CD4-positive, CD25-positive, alpha-beta regulatory T cell (primary cell): Measurements from ENCODE around the gene BUD13. TPM values are rescaled to one million over a fixed set of nuclear protein-coding genes. Genes with fewer than 3 reads are reported as not detected.

Experiments
- ATAC-seq, 2 donors: fragments of 150-1000 bp; cut with Tn5 transposase; one replicate each; pipeline ENCODE4 v1.10.0; 2021; ENCODE audit warnings: low read depth in 2 of 2, moderate number of reproducible peaks in 2 of 2, moderate library complexity in 1 of 2
- DNase-seq, 3 donors: peaks; one replicate each; pipeline versions ENCODE4 v3.0.0 to v3.0.0-alpha.2; 2012 to 2022; ENCODE audit warnings: mixed read lengths in 1 of 3
- H3K27ac ChIP-seq: one replicate; pipeline ENCODE4 v1.7.0; 2013; ENCODE audit warnings: mild to moderate bottlenecking, low read length; ENCODE audit not compliant: insufficient read depth, poor library complexity, severe bottlenecking
- H3K27me3 ChIP-seq: one replicate; pipeline ENCODE4 v1.7.0; 2013; ENCODE audit warnings: low read length; ENCODE audit not compliant: control insufficient read depth, insufficient read depth
- H3K36me3 ChIP-seq: one replicate; pipeline ENCODE4 v1.7.0; 2013; ENCODE audit warnings: mild to moderate bottlenecking, low read length, moderate library complexity; ENCODE audit not compliant: control insufficient read depth, insufficient read depth
- H3K4me1 ChIP-seq: 2 replicates; pipeline ENCODE4 v1.7.0; 2013; ENCODE audit warnings: mild to moderate bottlenecking, low read length; ENCODE audit not compliant: insufficient read depth, control insufficient read depth, poor library complexity, severe bottlenecking
- H3K4me3 ChIP-seq: one replicate; pipeline ENCODE4 v1.7.0; 2013; ENCODE audit warnings: low read depth, mild to moderate bottlenecking, low read length, moderate library complexity
- H3K9me3 ChIP-seq, 2 experiments: 1 replicate in 1 of 2; 2 replicates in 1 of 2; pipeline ENCODE4 v1.7.0; 2013; ENCODE audit warnings: low read length in 2 of 2, mild to moderate bottlenecking in 1 of 2, moderate library complexity in 1 of 2; ENCODE audit not compliant: control insufficient read depth in 2 of 2
- H3K27ac Mint-ChIP-seq, 3 donors: one replicate each; pipeline ENCODE4 v1.8.0; 2020 to 2022; ENCODE audit warnings: mild to moderate bottlenecking in 3 of 3, mixed read lengths in 3 of 3, moderate library complexity in 2 of 3
- H3K27me3 Mint-ChIP-seq: one replicate; pipeline ENCODE4 v1.8.0; 2022; ENCODE audit warnings: mild to moderate bottlenecking, mixed read lengths
- H3K36me3 Mint-ChIP-seq: one replicate; pipeline ENCODE4 v1.8.0; 2020; ENCODE audit warnings: mixed read lengths
- H3K4me1 Mint-ChIP-seq, 4 donors: one replicate each; pipeline ENCODE4 v1.8.0; 2020 to 2022; ENCODE audit warnings: mixed read lengths in 4 of 4, mild to moderate bottlenecking in 1 of 4
- H3K4me3 Mint-ChIP-seq, 4 donors: one replicate each; pipeline ENCODE4 v1.8.0; 2020 to 2022; ENCODE audit warnings: mild to moderate bottlenecking in 4 of 4, mixed read lengths in 4 of 4, moderate library complexity in 3 of 4
- H3K9me3 Mint-ChIP-seq, 7 donors: one replicate each; pipeline ENCODE4 v1.8.0; 2020 to 2022; ENCODE audit warnings: mixed read lengths in 7 of 7, mild to moderate bottlenecking in 3 of 7, moderate library complexity in 2 of 7
- polyA plus RNA-seq, 4 donors: library from polyadenylated mRNA; unstranded; fragments of 300-500 nt; fragmentation: Illumina TruSeq; gene quantifications; one replicate each; pipeline ENCODE4 v1.2.3, GENCODE V29; 2021
- total RNA-seq: library from RNA; stranded (reverse); gene quantifications from one replicate; pipeline ENCODE4 v1.2.3, GENCODE V29; 2022

The BUD13 gene
- total and polyA plus RNA-seq, 5 donors from 2014 or later = 12.1 to 18.5 (median 13.6) TPM

DNA sequence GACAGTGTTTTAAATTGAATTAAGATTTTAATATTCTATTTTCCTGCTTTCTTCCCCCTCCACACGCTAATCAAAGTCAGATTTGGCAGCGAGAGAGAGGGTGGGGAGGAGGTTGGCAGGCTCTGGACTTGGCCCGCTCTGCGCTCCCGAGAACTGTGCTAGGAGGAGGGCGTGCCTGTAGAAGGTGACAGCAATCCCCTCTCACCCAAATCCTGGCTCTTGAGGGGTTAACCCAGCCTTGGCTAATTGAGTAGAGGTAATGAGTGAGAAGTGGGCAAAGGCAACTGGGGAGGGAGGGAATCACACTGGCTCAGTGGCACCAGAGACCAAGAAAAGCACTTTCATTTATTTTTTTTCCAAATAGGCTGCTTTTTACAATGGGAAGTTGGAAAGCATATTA, 42.2 kb downstream of the BUD13 start:
- H3K4me1 Mint-ChIP-seq = peaks cover 0 to 7% (median 4%) of the 10 kb centered on the region in 4 donors
- no peak overlapping the region for H3K4me3 ChIP-seq
- H3K9me3 Mint-ChIP-seq = peaks cover 0 to 2% (median 0%) of the 10 kb centered on the region in 7 donors
- H3K4me3 Mint-ChIP-seq = no peak overlapping the region
- H3K36me3 Mint-ChIP-seq = no peaks in the 10 kb centered on the region
- H3K27ac Mint-ChIP-seq = no peak overlapping the region
- H3K27ac ChIP-seq = no peak overlapping the region
- H3K36me3 ChIP-seq = no peaks in the 10 kb centered on the region
- H3K27me3 Mint-ChIP-seq = peaks cover 5% of the 10 kb centered on the region
- DNase-seq = no peak
- H3K4me1 ChIP-seq = peaks cover 3% of the 10 kb centered on the region
- no peaks in the 10 kb centered on the region for H3K9me3 ChIP-seq
- H3K27me3 ChIP-seq = no peaks in the 10 kb centered on the region
- ATAC-seq = no peak

- Mint-ChIP-seq H3K36me3 (no peaks in the 10 kb centered on the region), H3K27ac (no peak overlapping the region), H3K4me3 (no peak overlapping the region), H3K4me1 (peaks cover 0 to 7% (median 4%) of the 10 kb centered on the region in 4 donors), H3K27me3 (peaks cover 5% of the 10 kb centered on the region), H3K9me3 (peaks cover 0 to 2% (median 0%) of the 10 kb centered on the region in 7 donors)
- Histone ChIP-seq H3K9me3 (no peaks in the 10 kb centered on the region), H3K27ac (no peak overlapping the region), H3K36me3 (no peaks in the 10 kb centered on the region), H3K27me3 (no peaks in the 10 kb centered on the region), H3K4me3 (no peak overlapping the region), H3K4me1 (peaks cover 3% of the 10 kb centered on the region)
- ATAC-seq (no peak), DNase-seq (no peak)
These were observed 42.6 kb downstream of the BUD13 start for GRCh38 chr11:116730241-116730561.

GRCh38 chr11:116729501-116730240, 43.1 kb downstream of the BUD13 start:
- H3K27ac Mint-ChIP-seq = no peak overlapping the region
- DNase-seq (no peak), ATAC-seq (no peak)
- H3K4me1 Mint-ChIP-seq = peaks cover 0 to 7% (median 4%) of the 10 kb centered on the region in 4 donors
- Histone ChIP-seq H3K36me3 (no peaks in the 10 kb centered on the region), H3K4me1 (peaks cover 3% of the 10 kb centered on the region), H3K4me3 (no peak overlapping the region), H3K9me3 (no peaks in the 10 kb centered on the region), H3K27me3 (no peaks in the 10 kb centered on the region), H3K27ac (no peak overlapping the region)
- peaks cover 0 to 2% (median 0%) of the 10 kb centered on the region in 7 donors for H3K9me3 Mint-ChIP-seq
- H3K27me3 Mint-ChIP-seq = peaks cover 5% of the 10 kb centered on the region
- no peaks in the 10 kb centered on the region for H3K36me3 Mint-ChIP-seq
- H3K4me3 Mint-ChIP-seq = no peak overlapping the region

DNA sequence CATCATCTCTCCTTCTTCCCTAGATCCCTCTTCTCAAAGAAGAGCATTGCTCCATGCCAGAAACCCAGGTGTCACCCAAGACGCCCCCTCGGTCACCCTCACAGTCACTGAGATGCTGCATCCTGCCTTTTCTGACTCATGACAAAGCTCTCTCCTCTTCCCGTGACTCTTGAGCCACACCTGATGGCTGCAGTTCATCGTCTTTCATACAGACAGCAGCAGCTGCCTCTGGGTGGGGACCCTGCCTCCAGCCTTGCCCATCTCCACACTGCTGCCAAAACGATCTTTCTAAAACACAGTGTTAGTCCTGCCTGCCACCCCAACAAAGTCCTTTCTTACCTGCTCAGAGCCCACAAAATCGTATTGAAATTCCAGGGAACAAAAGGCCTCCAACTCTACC, 44.8 kb downstream of the BUD13 start:
- ATAC-seq (no peak), DNase-seq (no peak)
- Mint-ChIP-seq H3K4me1 (peaks cover 0 to 7% (median 4%) of the 10 kb centered on the region in 4 donors), H3K36me3 (no peaks in the 10 kb centered on the region), H3K4me3 (no peak overlapping the region), H3K9me3 (peaks cover 0 to 2% (median 0%) of the 10 kb centered on the region in 7 donors), H3K27ac (no peak overlapping the region), H3K27me3 (peaks cover 12% of the 10 kb centered on the region)
- Histone ChIP-seq H3K4me3 (no peak overlapping the region), H3K27ac (no peak overlapping the region), H3K4me1 (peaks cover 3% of the 10 kb centered on the region), H3K27me3 (no peaks in the 10 kb centered on the region), H3K36me3 (no peaks in the 10 kb centered on the region), H3K9me3 (no peaks in the 10 kb centered on the region)

DNA sequence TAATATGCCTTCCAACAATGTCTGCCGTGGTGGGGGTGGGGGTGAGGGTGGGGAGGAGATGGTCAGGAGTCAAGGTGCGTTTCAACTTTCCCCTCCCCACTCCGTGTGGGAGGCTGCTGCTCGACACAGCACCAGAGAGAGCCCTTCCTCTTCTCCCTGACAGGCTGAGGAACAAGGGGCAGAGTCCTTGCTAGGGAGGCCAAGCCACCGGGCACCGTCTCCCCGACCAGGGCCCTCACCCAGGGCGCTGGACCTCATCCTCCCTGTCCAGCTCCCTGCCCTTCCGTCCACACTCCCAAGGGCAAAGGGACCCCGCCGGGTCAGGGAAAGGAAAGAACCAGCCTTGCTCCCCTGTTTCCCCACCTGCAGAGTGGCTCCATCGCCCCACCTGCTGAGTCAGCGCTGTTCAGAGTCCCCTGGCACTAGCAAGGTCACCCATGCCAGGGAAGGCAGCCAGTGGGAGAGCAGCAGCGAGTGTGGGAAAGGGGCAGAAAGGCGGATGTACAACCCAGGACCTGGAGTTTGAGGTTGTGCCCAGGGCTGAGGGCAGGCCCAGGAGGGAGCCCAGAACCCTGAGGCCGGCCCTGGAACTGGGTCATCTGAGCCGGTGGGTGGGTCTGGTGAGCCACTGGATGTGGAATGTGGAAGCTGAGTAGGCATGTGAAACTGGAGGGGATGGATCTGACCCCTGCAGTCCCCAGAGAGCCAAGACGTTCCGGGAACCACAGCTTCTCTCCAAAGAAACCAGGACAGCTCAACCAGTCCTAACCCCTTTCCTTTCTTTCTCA, 47.2 kb downstream of the BUD13 start:
- H3K27me3 Mint-ChIP-seq = peaks cover 16% of the 10 kb centered on the region
- no peaks in the 10 kb centered on the region for H3K27me3 ChIP-seq
- no peaks in the 10 kb centered on the region for H3K9me3 ChIP-seq
- no peaks in the 10 kb centered on the region for H3K36me3 Mint-ChIP-seq
- ATAC-seq = no peak
- H3K27ac Mint-ChIP-seq = no peak overlapping the region
- no peak overlapping the region for H3K27ac ChIP-seq
- no peak overlapping the region for H3K4me3 ChIP-seq
- DNase-seq = no peak
- peaks cover 0 to 4% (median 0%) of the 10 kb centered on the region in 4 donors for H3K4me1 Mint-ChIP-seq
- H3K4me3 Mint-ChIP-seq = no peak overlapping the region
- no peaks in the 10 kb centered on the region for H3K4me1 ChIP-seq
- H3K36me3 ChIP-seq = no peaks in the 10 kb centered on the region
- peaks cover 0 to 2% (median 0%) of the 10 kb centered on the region in 7 donors for H3K9me3 Mint-ChIP-seq

GRCh38 chr11:116724813-116725212, 48.0 kb downstream of the BUD13 start:
- Mint-ChIP-seq H3K9me3 (peaks cover 0 to 2% (median 0%) of the 10 kb centered on the region in 7 donors), H3K4me1 (peaks cover 0 to 4% (median 0%) of the 10 kb centered on the region in 4 donors), H3K27me3 (peaks cover 16% of the 10 kb centered on the region), H3K36me3 (no peaks in the 10 kb centered on the region), H3K4me3 (no peak overlapping the region), H3K27ac (no peak overlapping the region)
- Histone ChIP-seq H3K27me3 (no peaks in the 10 kb centered on the region), H3K36me3 (no peaks in the 10 kb centered on the region), H3K4me3 (no peak overlapping the region), H3K9me3 (no peaks in the 10 kb centered on the region), H3K27ac (no peak overlapping the region), H3K4me1 (no peaks in the 10 kb centered on the region)
- no peak for DNase-seq
- ATAC-seq = no peak

- Mint-ChIP-seq H3K36me3 (no peaks in the 10 kb centered on the region), H3K4me3 (no peak overlapping the region), H3K27ac (no peak overlapping the region), H3K9me3 (peaks cover 0 to 2% (median 0%) of the 10 kb centered on the region in 7 donors), H3K4me1 (peaks cover 0 to 4% (median 0%) of the 10 kb centered on the region in 4 donors), H3K27me3 (peaks cover 16% of the 10 kb centered on the region)
- Histone ChIP-seq H3K36me3 (no peaks in the 10 kb centered on the region), H3K4me3 (no peak overlapping the region), H3K27me3 (no peaks in the 10 kb centered on the region), H3K4me1 (no peaks in the 10 kb centered on the region), H3K9me3 (no peaks in the 10 kb centered on the region), H3K27ac (no peak overlapping the region)
- ATAC-seq = no peak
- no peak for DNase-seq
These were observed 49.3 kb downstream of the BUD13 start for GRCh38 chr11:116723511-116723910.
